Activated CD8-positive, alpha-beta memory T cell treated with anti-CD3 and anti-CD28 coated beads for 36 hours (primary cell): ENCODE measurements around the gene UBE4B. TPM values are rescaled to one million over a fixed set of nuclear protein-coding genes. Genes with fewer than 3 reads are reported as not detected.

ENCODE experiments used
- CTCF ChIA-PET: fragments of 350-600 bp; sonication (Branson Sonifier 250); formaldehyde crosslinking; loops from one replicate; lab custom pipeline; 2021; ENCODE audit warnings: antibody characterized with exemption; lab: Charles Lee
- POLR2A ChIA-PET: fragments of 350-600 bp; sonication (Branson Sonifier 250); formaldehyde crosslinking; loops from one replicate; lab custom pipeline; 2021; ENCODE audit warnings: antibody characterized with exemption; lab: Charles Lee
- total RNA-seq, 2 experiments: library from RNA; stranded (reverse); gene quantifications; one replicate each; pipeline ENCODE4 v1.2.3, GENCODE V29; 2021

The UBE4B gene
- total RNA-seq, 2 experiments from 2014 or later, result 37.8 to 38.4 TPM

- CTCF ChIA-PET, result no interaction called here
Observed at GRCh38 chr1:10146391-10146790, 113.6 kb downstream of the UBE4B start.

GRCh38 chr1:10149231-10149630, 116.5 kb downstream of the UBE4B start:
- ChIA-PET CTCF (no interaction called here), POLR2A (no interaction called here)

More at GRCh38 chr1:10146391-10146790, 113.6 kb downstream of the UBE4B start:
- POLR2A ChIA-PET, result no interaction called here

- ChIA-PET CTCF (interaction anchor here (0.7 to 1.3 kb wide), 5 partner anchors 18 to 283 kb away, joined by 3 to 4 read pairs (median 4); no protein-coding TSS in a partner anchor), POLR2A (no interaction called here)
Observed at GRCh38 chr1:10152709-10153284, 120.0 kb downstream of the UBE4B start.

GRCh38 chr1:10155087-10155712, 122.4 kb downstream of the UBE4B start:
- ChIA-PET POLR2A (no interaction called here), CTCF (interaction anchor here (0.5 to 1.1 kb wide), 3 partner anchors 26 to 340 kb away, joined by 3 to 4 read pairs (median 3); partner anchors contain the start of gene CENPS)

- ChIA-PET POLR2A (no interaction called here), CTCF (interaction anchor here (1.0 kb wide), 1 partner anchor 17 kb away, joined by 3 read pairs; no protein-coding TSS in a partner anchor)
Observed at GRCh38 chr1:10160173-10160572, 127.4 kb downstream of the UBE4B start.

- ChIA-PET CTCF (interaction anchor here (0.6 to 1.0 kb wide), 2 partner anchors 18 to 158 kb away, joined by 3 to 5 read pairs; no protein-coding TSS in a partner anchor), POLR2A (no interaction called here)
Observed at GRCh38 chr1:10160907-10161490, 128.2 kb downstream of the UBE4B start.

- ChIA-PET POLR2A (no interaction called here), CTCF (interaction anchor here (0.6 kb wide), 1 partner anchor 157 kb away, joined by 5 read pairs; no protein-coding TSS in a partner anchor)
Observed at GRCh38 chr1:10161541-10162290, 129.0 kb downstream of the UBE4B start.

- ChIA-PET CTCF (interaction anchor here (0.6 to 3.3 kb wide), 3 partner anchors 41 to 219 kb away, joined by 3 to 9 read pairs (median 3); partner anchors contain the start of gene KIF1B), POLR2A (interaction anchor here (1.8 kb wide), 1 partner anchor 41 kb away, joined by 5 read pairs; the partner anchor contains the start of gene KIF1B)
Observed at GRCh38 chr1:10168912-10169514, 136.3 kb downstream of the UBE4B start.

- POLR2A ChIA-PET, result interaction anchor here (0.6 to 1.8 kb wide), 3 partner anchors 40 to 286 kb away, joined by 3 to 5 read pairs (median 4); partner anchors contain the start of gene KIF1B
- CTCF ChIA-PET, result interaction anchor here (0.5 to 3.3 kb wide), 3 partner anchors 14 to 40 kb away, joined by 4 to 9 read pairs (median 4); partner anchors contain the start of gene KIF1B
Observed at GRCh38 chr1:10170239-10170574, 137.4 kb downstream of the UBE4B start.

GRCh38 chr1:10171105-10171767, 138.5 kb downstream of the UBE4B start:
- ChIA-PET CTCF (interaction anchor here (1.4 to 3.3 kb wide), 2 partner anchors 19 to 39 kb away, joined by 4 to 9 read pairs; partner anchors contain the start of gene KIF1B), POLR2A (interaction anchor here (1.8 kb wide), 1 partner anchor 39 kb away, joined by 5 read pairs; the partner anchor contains the start of gene KIF1B)

GRCh38 chr1:10171995-10172669, 139.4 kb downstream of the UBE4B start:
- POLR2A ChIA-PET, result no interaction called here

GRCh38 chr1:10173582-10173981, 140.8 kb downstream of the UBE4B start:
- ChIA-PET CTCF (no interaction called here), POLR2A (no interaction called here)

More at GRCh38 chr1:10171995-10172669, 139.4 kb downstream of the UBE4B start:
- CTCF ChIA-PET, result no interaction called here

- ChIA-PET CTCF (interaction anchor here (0.6 kb wide), 1 partner anchor 20 kb away, joined by 3 read pairs; no protein-coding TSS in a partner anchor), POLR2A (no interaction called here)
Observed at GRCh38 chr1:10177876-10178275, 145.1 kb downstream of the UBE4B start.

- POLR2A ChIA-PET, result no interaction called here
- CTCF ChIA-PET, result no interaction called here
Observed at GRCh38 chr1:10178597-10179405, 146.0 kb downstream of the UBE4B start.

GRCh38 chr1:10179406-10180091, 146.8 kb downstream of the UBE4B start:
- ChIA-PET POLR2A (no interaction called here), CTCF (no interaction called here)

GRCh38 chr1:10181154-10181553, 148.4 kb downstream of the UBE4B start:
- POLR2A ChIA-PET, result no interaction called here
- CTCF ChIA-PET, result no interaction called here
